Lower leg skin (tissue), 4 donors: Measurements from ENCODE around the gene COL4A4. TPM values are rescaled to one million over a fixed set of nuclear protein-coding genes. Genes with fewer than 3 reads are reported as not detected.

ENCODE experiments used
- DNase-seq, 2 donors: peaks; one replicate each; pipeline ENCODE4 v3.0.0-alpha.2; 2019; ENCODE audit warnings: low spot score in 2 of 2
- H3K4me3 ChIP-seq: fragments of 200-600 bp; sonication (generic); 2 replicates; pipeline ENCODE4 v1.5.1; 2017; ENCODE audit warnings: mild to moderate bottlenecking, low read depth; ENCODE audit not compliant: poor library complexity, severe bottlenecking
- POLR2A ChIP-seq, 2 donors: fragments of 450-650 bp; IDR thresholded peaks; one replicate each; pipeline ENCODE4 v1.6.1; 2016 to 2017; ENCODE audit warnings: antibody characterized with exemption in 2 of 2, mild to moderate bottlenecking in 1 of 2, moderate library complexity in 1 of 2
- WGBS, 2 donors: methylation state at CpG; one replicate each; pipeline ENCODE4 v1.1.5; 2018; 5-methylcytosine and 5-hydroxymethylcytosine counted together
- intact Hi-C: fragments of 100-400 bp; cut with DNase I; formaldehyde crosslinking; loops from one replicate; pipeline ENCODE4 v1.15.0; 2023; ENCODE audit warnings: low total_unique reads
- total RNA-seq, 4 donors: library from RNA; depleted of rRNA; stranded (reverse); fragments of >200 nt; gene quantifications; one replicate each; pipeline ENCODE4 v1.1.0, GENCODE V29; 2016
- TF ChIP-seq, protein P1 (sequence below), 3 donors: fragments of 450-650 bp; IDR thresholded peaks; one replicate each; pipeline ENCODE4 v1.5.1; 2016; ENCODE audit warnings: antibody characterized with exemption in 3 of 3, mild to moderate bottlenecking in 3 of 3, moderate library complexity in 2 of 3

COL4A4 gene
- total RNA-seq, 4 donors from 2014 or later = 0.04 to 0.58 (median 0.18) TPM

DNA sequence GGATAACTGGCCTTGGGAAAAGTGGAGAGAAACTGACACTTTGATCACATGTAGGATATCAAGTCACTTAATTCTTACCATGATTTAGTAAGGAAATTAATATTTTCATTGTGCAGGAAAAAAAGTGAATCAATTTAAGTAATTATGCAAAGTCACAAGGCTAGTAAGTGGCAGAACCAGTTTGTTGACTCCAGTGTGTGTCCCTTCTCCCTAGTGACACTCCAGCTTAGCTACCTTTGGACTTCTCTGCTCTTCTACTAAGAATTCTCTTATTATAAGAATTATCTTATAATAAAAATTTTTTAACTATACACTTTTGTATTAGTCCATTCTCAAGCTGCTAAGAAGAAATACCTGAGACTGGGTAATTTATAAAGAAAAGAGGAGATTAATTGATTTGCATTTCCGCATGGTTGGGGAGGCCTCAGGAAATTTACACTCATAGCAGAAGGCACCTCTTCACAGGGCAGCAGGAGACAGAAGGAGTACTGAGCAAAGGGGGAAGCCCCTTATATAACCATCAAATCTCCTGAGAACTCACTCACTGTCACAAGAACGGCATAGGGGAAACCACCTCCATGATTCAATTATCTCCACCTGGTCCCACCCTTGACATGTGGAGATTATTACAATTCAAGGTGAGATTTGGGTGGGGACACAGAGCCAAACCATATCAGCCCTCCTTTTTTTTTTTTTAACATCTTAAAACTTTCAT lies 13.6 kb downstream of the COL4A4 start:
- intact Hi-C loops = no loop called here
- DNase-seq = no peak
- WGBS, 2 donors = 73 to 75% methylated on average over 2 of the region's 2 CpGs
- no peak overlapping the region for H3K4me3 ChIP-seq
- TF ChIP-seq, protein P1, sequence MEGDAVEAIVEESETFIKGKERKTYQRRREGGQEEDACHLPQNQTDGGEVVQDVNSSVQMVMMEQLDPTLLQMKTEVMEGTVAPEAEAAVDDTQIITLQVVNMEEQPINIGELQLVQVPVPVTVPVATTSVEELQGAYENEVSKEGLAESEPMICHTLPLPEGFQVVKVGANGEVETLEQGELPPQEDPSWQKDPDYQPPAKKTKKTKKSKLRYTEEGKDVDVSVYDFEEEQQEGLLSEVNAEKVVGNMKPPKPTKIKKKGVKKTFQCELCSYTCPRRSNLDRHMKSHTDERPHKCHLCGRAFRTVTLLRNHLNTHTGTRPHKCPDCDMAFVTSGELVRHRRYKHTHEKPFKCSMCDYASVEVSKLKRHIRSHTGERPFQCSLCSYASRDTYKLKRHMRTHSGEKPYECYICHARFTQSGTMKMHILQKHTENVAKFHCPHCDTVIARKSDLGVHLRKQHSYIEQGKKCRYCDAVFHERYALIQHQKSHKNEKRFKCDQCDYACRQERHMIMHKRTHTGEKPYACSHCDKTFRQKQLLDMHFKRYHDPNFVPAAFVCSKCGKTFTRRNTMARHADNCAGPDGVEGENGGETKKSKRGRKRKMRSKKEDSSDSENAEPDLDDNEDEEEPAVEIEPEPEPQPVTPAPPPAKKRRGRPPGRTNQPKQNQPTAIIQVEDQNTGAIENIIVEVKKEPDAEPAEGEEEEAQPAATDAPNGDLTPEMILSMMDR (IDR thresholded peaks at IDR 0.05) = no peak
- no peak for TF ChIP-seq POLR2A (IDR thresholded peaks at IDR 0.05)

DNA sequence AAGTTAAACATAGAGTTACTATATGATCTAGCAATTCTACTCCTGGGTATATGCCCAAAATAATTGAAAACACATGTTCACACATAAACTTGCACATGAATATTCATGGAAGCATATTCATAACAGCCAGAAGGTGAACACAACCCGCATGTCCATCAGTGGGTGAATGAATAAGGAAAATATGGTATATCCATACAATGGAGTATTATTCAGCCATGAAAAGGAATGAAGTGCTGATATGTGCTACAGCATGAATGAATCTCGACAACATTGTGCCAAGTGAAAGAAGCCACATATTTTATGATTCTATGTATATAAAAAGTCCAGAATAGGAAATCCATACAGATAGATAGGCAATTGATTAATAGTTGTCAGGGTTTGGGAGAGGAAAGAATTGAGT lies 15.9 kb downstream of the COL4A4 start:
- no peak overlapping the region for H3K4me3 ChIP-seq
- 76 to 88% methylated on average over 2 of the region's 2 CpGs for WGBS, 2 donors
- DNase-seq = no peak
- TF ChIP-seq, protein P1 (IDR thresholded peaks at IDR 0.05) = no peak
- TF ChIP-seq POLR2A (IDR thresholded peaks at IDR 0.05) = no peak
- intact Hi-C loops = no loop called here

DNA sequence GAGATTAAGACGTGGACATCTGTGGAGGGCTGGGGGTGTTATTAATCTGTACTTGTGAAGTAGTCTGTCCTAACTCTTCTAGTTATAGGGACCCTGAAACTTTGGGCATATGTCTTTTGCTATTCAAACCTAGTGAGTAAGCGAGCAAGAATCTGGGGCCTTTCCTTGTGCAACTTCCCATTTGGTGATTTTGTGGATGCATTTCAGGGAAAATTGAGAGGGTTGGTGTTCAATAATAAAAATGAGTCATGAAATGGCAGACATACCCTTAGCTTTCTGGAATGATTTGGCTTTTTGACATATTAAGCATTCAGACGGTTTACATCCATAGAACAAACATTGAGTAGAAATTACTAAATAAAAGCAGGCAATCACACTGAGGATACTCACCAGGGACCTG lies 17.0 kb downstream of the COL4A4 start:
- intact Hi-C loops = no loop called here
- TF ChIP-seq POLR2A (IDR thresholded peaks at IDR 0.05) = no peak
- TF ChIP-seq, protein P1 (IDR thresholded peaks at IDR 0.05) = no peak
- no peak for DNase-seq
- no peak overlapping the region for H3K4me3 ChIP-seq
- 78 to 80% methylated on average over 3 of the region's 3 CpGs for WGBS, 2 donors

DNA sequence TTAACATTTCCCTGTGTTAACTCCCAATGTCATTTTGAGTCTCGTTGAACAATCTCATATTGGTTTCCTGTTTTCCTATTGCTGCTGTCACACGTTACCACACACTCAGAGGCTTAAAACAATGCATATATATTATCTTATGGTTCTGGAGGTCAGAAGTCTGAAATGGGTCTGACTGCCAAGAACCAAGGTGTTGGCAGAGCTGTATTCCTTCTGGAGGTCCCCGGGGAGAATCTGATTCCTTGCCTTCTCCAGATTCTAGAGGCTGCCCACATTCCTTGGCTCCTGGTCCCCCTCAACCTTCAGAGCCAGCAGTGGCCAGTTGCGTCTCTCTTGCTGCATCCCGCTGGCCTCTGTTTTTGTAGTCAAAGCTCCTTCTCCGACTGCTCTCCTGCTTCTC lies 17.5 kb downstream of the COL4A4 start:
- intact Hi-C loops = no loop called here
- no peak overlapping the region for H3K4me3 ChIP-seq
- DNase-seq = no peak
- 78 to 89% methylated on average over 6 of the region's 6 CpGs for WGBS, 2 donors
- no peak for TF ChIP-seq POLR2A (IDR thresholded peaks at IDR 0.05)
- TF ChIP-seq, protein P1 (IDR thresholded peaks at IDR 0.05) = no peak

DNA sequence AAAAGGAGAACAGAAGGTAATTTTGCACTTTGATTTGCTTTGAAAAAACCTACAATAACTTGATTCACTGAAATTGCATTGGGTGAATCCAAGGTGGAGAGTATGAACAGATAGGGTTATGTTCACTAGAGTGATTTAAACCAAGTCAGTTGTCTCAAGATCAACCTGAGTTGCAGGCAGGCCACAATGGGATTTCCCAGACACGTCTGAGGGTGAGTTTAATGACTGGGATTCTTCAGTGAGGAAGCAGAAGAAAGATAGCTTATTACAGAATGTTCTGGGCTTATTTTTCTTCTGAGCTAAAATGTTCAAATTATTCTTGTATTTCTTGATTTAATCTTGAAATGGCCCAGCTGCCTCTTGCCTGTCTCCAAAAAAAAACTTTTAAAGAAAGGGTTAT lies 20.1 kb downstream of the COL4A4 start:
- no peak for DNase-seq
- WGBS, 2 donors = 35 to 50% methylated on average over 1 of the region's 1 CpG
- intact Hi-C loops = no loop called here
- no peak overlapping the region for H3K4me3 ChIP-seq
- TF ChIP-seq POLR2A (IDR thresholded peaks at IDR 0.05) = no peak
- TF ChIP-seq, protein P1 (IDR thresholded peaks at IDR 0.05) = no peak

DNA sequence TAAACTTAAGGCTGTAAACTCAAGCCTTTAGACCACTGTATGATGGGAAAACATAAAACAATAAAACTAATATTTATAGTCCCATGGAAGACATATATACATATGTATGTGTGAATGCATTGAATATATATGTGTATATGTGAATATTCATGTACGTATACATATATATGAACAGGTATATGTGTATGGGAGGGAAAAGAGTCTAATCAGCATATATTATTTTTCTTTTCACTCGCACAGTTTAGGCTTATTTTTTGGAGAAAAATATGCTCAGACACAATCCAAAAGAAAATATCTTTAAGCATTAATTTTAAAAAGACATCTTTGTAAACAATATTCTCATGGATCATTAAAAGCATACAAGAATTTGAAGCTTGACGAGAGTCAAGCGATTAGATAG lies 22.7 kb downstream of the COL4A4 start:
- TF ChIP-seq, protein P1 (IDR thresholded peaks at IDR 0.05) = no peak
- no peak for TF ChIP-seq POLR2A (IDR thresholded peaks at IDR 0.05)
- WGBS, 2 donors = 93 to 96% methylated on average over 4 of the region's 4 CpGs

More for the DNA sequence above, 22.7 kb downstream of the COL4A4 start:
- no peak overlapping the region for H3K4me3 ChIP-seq
- no peak for DNase-seq
- intact Hi-C loops = no loop called here
